ENCODE results near the gene RETREG1. TPM values are rescaled to one million over a fixed set of nuclear protein-coding genes. Genes with fewer than 3 reads are reported as not detected.

The RETREG1 gene
- total and polyA plus RNA-seq, 2 of the 13 experiments (the other 11 are each of a cell fraction or from before 2014, with no cell fraction given) = 0.07 TPM; not detected in 1

- no peak for TF ChIP-seq TBP (CRISPR knock-in tag; IDR thresholded peaks at IDR 0.05)
- TF ChIP-seq HMG20A (CRISPR knock-in tag; IDR thresholded peaks at IDR 0.05; ENCODE audit: borderline replicate concordance) = no peak
- TF ChIP-seq NFKB2 (CRISPR knock-in tag; IDR thresholded peaks at IDR 0.05; ENCODE audit: borderline replicate concordance) = peak; percentile 92; the same call in 1 of the 2 replicates
- TF ChIP-seq SAFB2 (CRISPR knock-in tag; IDR thresholded peaks at IDR 0.05; ENCODE audit: borderline replicate concordance, low read depth) = no peak
- no peak; the same call in none of the 2 replicates for TF ChIP-seq ETV6 (CRISPR knock-in tag; conservative IDR thresholded peaks at IDR 0.05)
- TF ChIP-seq TCF12 (IDR thresholded peaks at IDR 0.05) = no peak
- peak; percentile 77; the same call in 1 of the 2 replicates for TF ChIP-seq TCF12 (CRISPR knock-in tag; IDR thresholded peaks at IDR 0.05)
- TF ChIP-seq ZBTB2 (CRISPR knock-in tag; IDR thresholded peaks at IDR 0.05; ENCODE audit: low read depth) = no peak
- TF ChIP-seq ZNF562 (CRISPR knock-in tag; IDR thresholded peaks at IDR 0.05; ENCODE audit: borderline replicate concordance) = 0 out of 2 replicates have a peak, but pooled peaks have one; percentile 31
- peak; percentile 46 for TF ChIP-seq ZBTB7B (CRISPR knock-in tag; IDR thresholded peaks at IDR 0.05)
- no peak for TF ChIP-seq DPF2 (CRISPR knock-in tag; IDR thresholded peaks at IDR 0.05; ENCODE audit: borderline replicate concordance, low read depth)
- TF ChIP-seq RXRA (CRISPR knock-in tag; IDR thresholded peaks at IDR 0.05) = no peak; the same call in none of the 2 replicates
- peak; percentile 62 for TF ChIP-seq ZNF407 (CRISPR knock-in tag; IDR thresholded peaks at IDR 0.05; ENCODE audit: not compliant biosample characterization)
- TF ChIP-seq USF2 (IDR thresholded peaks at IDR 0.05; ENCODE audit: low read depth, low read length) = no peak
- TF ChIP-seq USF2 (CRISPR knock-in tag; IDR thresholded peaks at IDR 0.05; ENCODE audit: borderline replicate concordance) = no peak; the same call in 1 of the 2 replicates
- no peak for TF ChIP-seq PTBP1 (IDR thresholded peaks at IDR 0.05; ENCODE audit: low read depth, low read length, poor library complexity, severe bottlenecking)
- no peak; the same call in 1 of the 2 replicates for TF ChIP-seq PAWR (CRISPR knock-in tag; IDR thresholded peaks at IDR 0.05; ENCODE audit: borderline replicate concordance)
These were observed 151.0 kb downstream of the RETREG1 start, which contains the start of gene ZNF622 (continued) for GRCh38 chr5:16465544-16466432.

Measured in HepG2 (cell line).